Mesothelial cell of epicardium (in vitro differentiated cells): Measurements from ENCODE around the gene KAT7. TPM values are rescaled to one million over a fixed set of nuclear protein-coding genes. Genes with fewer than 3 reads are reported as not detected.

Source experiments
- DNase-seq, 2 experiments: peaks; one replicate each; pipeline ENCODE4 v3.0.0; 2021; ENCODE audit warnings: low spot score in 2 of 2; ENCODE audit not compliant: unreplicated experiment in 2 of 2
- H3K27ac Mint-ChIP-seq: 2 replicates; pipeline ENCODE4 v1.8.0; 2021; ENCODE audit warnings: mixed read lengths
- H3K27me3 Mint-ChIP-seq: 2 replicates; pipeline ENCODE4 v1.8.0; 2021; ENCODE audit warnings: low read depth, mixed read lengths
- H3K36me3 Mint-ChIP-seq: 2 replicates; pipeline ENCODE4 v1.8.0; 2021; ENCODE audit warnings: mixed read lengths
- H3K4me1 Mint-ChIP-seq: 2 replicates; pipeline ENCODE4 v1.8.0; 2021; ENCODE audit warnings: mixed read lengths
- H3K4me3 Mint-ChIP-seq: 2 replicates; pipeline ENCODE4 v1.8.0; 2021; ENCODE audit warnings: mild to moderate bottlenecking, moderate library complexity, mixed read lengths
- H3K9me3 Mint-ChIP-seq: 2 replicates; pipeline ENCODE4 v1.8.0; 2021; ENCODE audit warnings: mixed read lengths
- total RNA-seq: library from RNA; stranded (reverse); gene quantifications from 3 replicates; pipeline ENCODE4 v1.2.1, GENCODE V29; 2021
- TF ChIP-seq, protein P1 (sequence below): fragments of 200-600 bp; sonication (generic); IDR thresholded peaks from one replicate; pipeline ENCODE4 v1.5.0; 2021; ENCODE audit warnings: antibody characterized with exemption; ENCODE audit not compliant: unreplicated experiment

Gene KAT7
- total RNA-seq, 1 donor from 2014 or later: 66.7 TPM

DNA sequence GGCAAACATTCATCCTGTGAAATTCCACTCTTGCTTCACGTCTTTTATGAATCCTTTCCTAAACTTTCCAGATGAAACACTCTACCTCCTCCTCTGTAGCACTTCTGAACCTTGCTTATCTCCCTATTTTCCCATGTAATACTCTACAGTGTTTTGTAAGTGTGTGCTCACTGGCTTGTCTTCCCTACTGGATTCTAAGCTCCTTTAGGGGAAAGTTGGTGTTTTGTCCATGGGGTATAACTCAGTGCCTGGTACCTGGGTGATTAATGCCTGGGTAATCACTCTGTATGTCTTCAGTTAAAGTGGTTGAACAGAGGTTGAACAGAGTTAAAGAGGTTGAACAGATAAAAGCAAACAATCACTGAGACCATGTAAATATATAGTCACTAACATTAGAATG lies 3.8 kb upstream of the KAT7 start:
- H3K4me1 Mint-ChIP-seq: peaks cover 18% of the 10 kb centered on the region
- H3K27me3 Mint-ChIP-seq: peaks cover 6% of the 10 kb centered on the region
- TF ChIP-seq, protein P1, sequence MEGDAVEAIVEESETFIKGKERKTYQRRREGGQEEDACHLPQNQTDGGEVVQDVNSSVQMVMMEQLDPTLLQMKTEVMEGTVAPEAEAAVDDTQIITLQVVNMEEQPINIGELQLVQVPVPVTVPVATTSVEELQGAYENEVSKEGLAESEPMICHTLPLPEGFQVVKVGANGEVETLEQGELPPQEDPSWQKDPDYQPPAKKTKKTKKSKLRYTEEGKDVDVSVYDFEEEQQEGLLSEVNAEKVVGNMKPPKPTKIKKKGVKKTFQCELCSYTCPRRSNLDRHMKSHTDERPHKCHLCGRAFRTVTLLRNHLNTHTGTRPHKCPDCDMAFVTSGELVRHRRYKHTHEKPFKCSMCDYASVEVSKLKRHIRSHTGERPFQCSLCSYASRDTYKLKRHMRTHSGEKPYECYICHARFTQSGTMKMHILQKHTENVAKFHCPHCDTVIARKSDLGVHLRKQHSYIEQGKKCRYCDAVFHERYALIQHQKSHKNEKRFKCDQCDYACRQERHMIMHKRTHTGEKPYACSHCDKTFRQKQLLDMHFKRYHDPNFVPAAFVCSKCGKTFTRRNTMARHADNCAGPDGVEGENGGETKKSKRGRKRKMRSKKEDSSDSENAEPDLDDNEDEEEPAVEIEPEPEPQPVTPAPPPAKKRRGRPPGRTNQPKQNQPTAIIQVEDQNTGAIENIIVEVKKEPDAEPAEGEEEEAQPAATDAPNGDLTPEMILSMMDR: no peak

DNA sequence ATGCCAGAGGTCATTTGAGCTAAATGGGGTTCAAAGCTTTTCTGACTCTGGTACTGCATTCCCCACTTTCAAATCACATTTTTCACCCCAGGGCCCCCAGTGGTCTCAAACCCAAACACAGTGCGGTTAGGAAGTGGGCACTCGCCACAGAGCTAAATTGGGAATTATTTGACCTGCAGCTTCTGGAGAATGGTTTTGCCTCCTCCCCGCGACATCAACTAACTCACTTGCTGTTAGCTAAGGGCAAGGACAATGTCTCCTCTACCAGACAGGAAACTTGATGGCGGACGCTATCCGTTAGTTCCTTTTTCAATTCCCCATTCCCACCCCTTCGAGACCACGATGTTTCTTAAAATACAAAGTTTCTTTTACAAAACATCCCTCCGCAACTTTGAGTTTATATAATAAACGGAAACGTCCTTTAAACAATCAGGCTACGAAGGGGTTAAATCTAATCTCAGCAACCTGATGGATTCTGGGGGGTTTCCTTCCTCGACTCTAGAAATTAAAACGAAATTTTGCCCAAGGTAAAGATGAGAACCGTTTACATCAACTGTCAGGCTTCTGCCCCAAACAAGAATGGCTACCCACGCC lies 500 bp upstream of the KAT7 start:
- peaks cover 32% of the 10 kb centered on the region for H3K4me1 Mint-ChIP-seq
- H3K36me3 Mint-ChIP-seq: peaks cover 6% of the 10 kb centered on the region
- TF ChIP-seq, protein P1: no peak
- H3K27ac Mint-ChIP-seq: peak overlapping the region; percentile 99
- H3K4me3 Mint-ChIP-seq: peak overlapping the region; percentile 98
- no peak for DNase-seq
- H3K27me3 Mint-ChIP-seq: peaks cover 5% of the 10 kb centered on the region
- H3K9me3 Mint-ChIP-seq: no peaks in the 10 kb centered on the region

More for the DNA sequence above, 3.8 kb upstream of the KAT7 start:
- H3K4me3 Mint-ChIP-seq: no peak overlapping the region
- no peaks in the 10 kb centered on the region for H3K36me3 Mint-ChIP-seq
- H3K9me3 Mint-ChIP-seq: no peaks in the 10 kb centered on the region
- no peak overlapping the region for H3K27ac Mint-ChIP-seq
- DNase-seq: no peak

DNA sequence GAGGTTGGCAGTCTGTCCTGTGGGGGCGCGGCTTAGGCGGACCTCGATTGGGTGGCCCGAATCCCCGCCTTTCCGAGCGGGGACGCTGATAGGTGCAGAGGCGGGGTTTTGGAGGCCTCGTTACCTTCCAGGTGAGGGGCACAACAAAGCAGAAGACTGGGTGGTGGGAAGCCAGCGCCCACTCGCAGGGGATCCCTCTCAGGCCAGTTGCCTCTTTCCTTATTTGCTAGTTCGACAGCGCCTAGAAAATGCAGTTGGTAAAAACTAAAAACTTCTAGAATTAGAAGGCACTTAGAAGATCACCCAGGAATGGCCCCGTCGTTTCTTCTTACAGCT lies 730 bp downstream of the KAT7 start:
- peaks cover 32% of the 10 kb centered on the region for H3K4me1 Mint-ChIP-seq
- peaks cover 9% of the 10 kb centered on the region for H3K36me3 Mint-ChIP-seq
- H3K27ac Mint-ChIP-seq: peak overlapping the region; percentile 99
- TF ChIP-seq, protein P1: no peak
- peak overlapping the region; percentile 98 for H3K4me3 Mint-ChIP-seq
- H3K27me3 Mint-ChIP-seq: peaks cover 4% of the 10 kb centered on the region
- DNase-seq: no peak
- H3K9me3 Mint-ChIP-seq: no peaks in the 10 kb centered on the region

DNA sequence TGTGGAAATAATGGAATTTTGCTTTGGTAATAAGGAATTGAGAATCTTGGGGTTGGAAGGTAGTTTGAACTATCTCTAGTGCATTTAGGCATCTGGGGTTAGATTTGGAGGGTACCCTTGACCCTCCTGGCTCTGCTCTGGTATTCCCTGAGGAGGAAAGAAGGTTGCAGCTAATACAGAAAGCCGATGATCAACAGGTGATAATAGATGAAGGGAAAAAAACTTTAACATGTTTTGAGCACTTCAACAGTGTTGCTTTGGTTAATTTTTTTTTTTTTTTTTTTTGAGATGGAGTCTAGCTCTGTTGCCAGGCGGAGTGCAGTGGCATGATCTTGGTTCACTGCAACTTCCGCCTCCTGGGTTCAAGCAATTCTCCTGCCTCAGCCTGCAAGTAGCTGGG lies 4.8 kb downstream of the KAT7 start:
- Mint-ChIP-seq H3K36me3 (peaks cover 19% of the 10 kb centered on the region), H3K9me3 (no peaks in the 10 kb centered on the region), H3K4me3 (no peak overlapping the region), H3K27ac (no peak overlapping the region), H3K4me1 (peaks cover 19% of the 10 kb centered on the region), H3K27me3 (no peaks in the 10 kb centered on the region)
- TF ChIP-seq, protein P1: no peak
- no peak for DNase-seq

DNA sequence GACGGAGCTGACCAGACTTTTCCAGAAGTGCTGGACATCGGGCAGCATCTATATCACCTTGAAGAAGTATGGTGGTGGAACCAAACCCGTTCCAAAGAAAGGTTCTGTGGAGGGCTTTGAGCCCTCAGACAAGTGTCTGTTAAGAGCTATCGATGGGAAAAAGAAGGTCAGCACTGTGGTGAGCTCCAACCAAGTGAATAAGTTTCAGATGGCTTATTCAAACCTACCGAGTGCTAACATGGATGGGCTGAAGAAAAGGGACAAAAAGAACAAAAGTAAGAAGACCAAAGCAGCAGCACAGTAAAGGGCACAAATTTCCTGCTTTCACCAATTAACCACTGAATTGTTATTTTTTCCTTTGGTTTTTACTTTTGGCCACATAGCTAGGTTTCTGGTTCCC lies 6.9 kb downstream of the KAT7 start:
- no peak overlapping the region for H3K4me3 Mint-ChIP-seq
- peaks cover 1% of the 10 kb centered on the region for H3K9me3 Mint-ChIP-seq
- DNase-seq: no peak
- peaks cover 7% of the 10 kb centered on the region for H3K4me1 Mint-ChIP-seq
- TF ChIP-seq, protein P1: no peak
- no peaks in the 10 kb centered on the region for H3K27me3 Mint-ChIP-seq
- no peak overlapping the region for H3K27ac Mint-ChIP-seq
- peaks cover 30% of the 10 kb centered on the region for H3K36me3 Mint-ChIP-seq

DNA sequence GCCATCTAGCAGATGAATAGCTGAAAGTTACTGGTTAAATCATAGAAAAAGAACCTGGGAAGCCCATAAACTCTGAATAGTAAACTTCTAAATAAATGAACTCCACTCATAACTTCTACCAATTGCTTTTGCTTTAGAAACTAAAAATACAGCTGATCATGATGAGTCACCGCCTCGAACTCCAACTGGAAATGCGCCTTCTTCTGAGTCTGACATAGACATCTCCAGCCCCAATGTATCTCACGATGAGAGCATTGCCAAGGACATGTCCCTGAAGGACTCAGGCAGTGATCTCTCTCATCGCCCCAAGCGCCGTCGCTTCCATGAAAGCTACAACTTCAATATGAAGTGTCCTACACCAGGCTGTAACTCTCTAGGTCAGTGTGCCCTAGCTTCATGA lies 9.7 kb downstream of the KAT7 start:
- TF ChIP-seq, protein P1: no peak
- Mint-ChIP-seq H3K36me3 (peaks cover 32% of the 10 kb centered on the region), H3K9me3 (peaks cover 4% of the 10 kb centered on the region), H3K4me3 (no peak overlapping the region), H3K27me3 (no peaks in the 10 kb centered on the region), H3K4me1 (no peaks in the 10 kb centered on the region), H3K27ac (no peak overlapping the region)
- no peak for DNase-seq
